ENCODE results near the gene NLRC3. TPM values are rescaled to one million over a fixed set of nuclear protein-coding genes. Genes with fewer than 3 reads are reported as not detected.
A peak's percentile ranks its signal among the peaks of the same experiment; 100 is the strongest.
"Not testable (repeated sequence)": the region's sequence is repeated elsewhere in the genome, so short reads cannot be mapped to it uniquely, and the experiment has no call there.

Gene NLRC3
- total and polyA plus RNA-seq, 10 donors: 8.6 to 34.0 (median 25.3) TPM

DNA sequence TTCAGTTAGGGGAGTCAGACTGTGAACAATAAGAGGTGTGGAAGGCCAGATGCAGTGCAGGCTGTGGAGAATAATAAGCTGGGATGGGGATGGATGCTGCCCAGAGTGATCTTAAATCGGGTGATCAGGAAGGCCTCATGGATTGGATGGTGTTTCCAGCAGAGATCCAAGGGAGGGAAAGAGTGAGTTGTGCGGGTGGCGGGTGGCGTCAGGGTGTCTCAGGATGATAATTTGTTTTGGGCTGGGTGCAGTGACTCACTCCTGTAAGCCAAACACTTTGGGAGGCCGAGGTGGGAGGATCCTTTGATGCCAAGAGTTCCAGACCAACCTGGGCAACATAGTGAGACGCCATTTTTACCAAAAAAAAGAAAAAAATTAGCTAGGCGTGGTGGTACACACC, 68.5 kb downstream of the NLRC3 start:
- H3K36me3 ChIP-seq: peaks cover 0 to 87% (median 46%) of the 10 kb centered on the region in 6 donors
- no peak for DNase-seq
- peak overlapping the region in 2 of 8 donors; percentile 34 to 56 for H3K27ac ChIP-seq
- intact Hi-C loops (cut with DNase I; ENCODE audit: low total_unique reads): loop anchor here (10.0 kb wide), 1 partner anchor 224 kb away; the partner anchor contains the start of gene ZNF263
- 94 to 98% (median 96%) methylated on average over 7 of the region's 7 CpGs for WGBS, 5 donors
- H3K4me1 ChIP-seq: peaks cover 0 to 25% (median 7%) of the 10 kb centered on the region in 6 donors
- no peak overlapping the region for H3K4me3 ChIP-seq
- no peaks in the 10 kb centered on the region for H3K27me3 ChIP-seq (replicated peaks in 1 of 7)
- TF ChIP-seq, protein P1, sequence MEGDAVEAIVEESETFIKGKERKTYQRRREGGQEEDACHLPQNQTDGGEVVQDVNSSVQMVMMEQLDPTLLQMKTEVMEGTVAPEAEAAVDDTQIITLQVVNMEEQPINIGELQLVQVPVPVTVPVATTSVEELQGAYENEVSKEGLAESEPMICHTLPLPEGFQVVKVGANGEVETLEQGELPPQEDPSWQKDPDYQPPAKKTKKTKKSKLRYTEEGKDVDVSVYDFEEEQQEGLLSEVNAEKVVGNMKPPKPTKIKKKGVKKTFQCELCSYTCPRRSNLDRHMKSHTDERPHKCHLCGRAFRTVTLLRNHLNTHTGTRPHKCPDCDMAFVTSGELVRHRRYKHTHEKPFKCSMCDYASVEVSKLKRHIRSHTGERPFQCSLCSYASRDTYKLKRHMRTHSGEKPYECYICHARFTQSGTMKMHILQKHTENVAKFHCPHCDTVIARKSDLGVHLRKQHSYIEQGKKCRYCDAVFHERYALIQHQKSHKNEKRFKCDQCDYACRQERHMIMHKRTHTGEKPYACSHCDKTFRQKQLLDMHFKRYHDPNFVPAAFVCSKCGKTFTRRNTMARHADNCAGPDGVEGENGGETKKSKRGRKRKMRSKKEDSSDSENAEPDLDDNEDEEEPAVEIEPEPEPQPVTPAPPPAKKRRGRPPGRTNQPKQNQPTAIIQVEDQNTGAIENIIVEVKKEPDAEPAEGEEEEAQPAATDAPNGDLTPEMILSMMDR (IDR thresholded peaks at IDR 0.05 in 8 of 11, conservative IDR thresholded peaks at IDR 0.05 in 3 of 11): no peak
- TF ChIP-seq POLR2A (IDR thresholded peaks at IDR 0.05): no peak
- TF ChIP-seq POLR2AphosphoS5 (IDR thresholded peaks at IDR 0.05): no peak
- H3K9me3 ChIP-seq: no peaks in the 10 kb centered on the region

DNA sequence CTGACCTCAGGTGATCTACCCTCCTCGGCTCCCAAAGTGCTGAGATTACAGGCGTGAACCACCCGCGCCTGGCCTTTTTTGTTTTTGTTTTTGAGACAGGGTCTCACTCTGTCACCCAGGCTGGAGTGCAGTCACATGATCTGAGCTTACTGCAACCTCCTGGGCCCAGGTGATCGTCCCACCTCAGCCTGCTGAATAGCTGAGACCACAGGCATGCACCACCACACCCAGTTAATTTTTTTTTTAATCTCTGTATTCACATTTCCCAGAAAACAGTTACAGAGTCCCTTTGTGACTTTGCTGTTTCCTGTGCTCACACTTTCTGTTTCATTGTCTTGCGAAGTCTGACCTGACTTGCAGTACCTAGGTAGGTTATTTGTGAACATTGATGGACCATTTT, 73.7 kb downstream of the NLRC3 start:
- intact Hi-C loops (cut with DNase I; ENCODE audit: low total_unique reads): loop anchor here (10.0 kb wide), 1 partner anchor 219 kb away; the partner anchor contains the start of gene ZNF263
- DNase-seq: peak; percentile 45
- H3K4me3 ChIP-seq: no peak overlapping the region
- no peaks in the 10 kb centered on the region for H3K9me3 ChIP-seq
- peaks cover 12 to 51% (median 42%) of the 10 kb centered on the region in 6 donors for H3K4me1 ChIP-seq
- WGBS, 5 donors: 49 to 71% (median 60%) methylated on average over 6 of the region's 6 CpGs
- no peaks in the 10 kb centered on the region for H3K27me3 ChIP-seq (replicated peaks in 1 of 7)
- H3K27ac ChIP-seq: peak overlapping the region in 7 of 8 donors; percentile 17 to 76 (median 51)
- TF ChIP-seq, protein P1 (IDR thresholded peaks at IDR 0.05 in 8 of 11, conservative IDR thresholded peaks at IDR 0.05 in 3 of 11): no peak
- no peak for TF ChIP-seq POLR2AphosphoS5 (IDR thresholded peaks at IDR 0.05)
- no peak for TF ChIP-seq POLR2A (IDR thresholded peaks at IDR 0.05)
- H3K36me3 ChIP-seq: peaks cover 0 to 35% (median 13%) of the 10 kb centered on the region in 6 donors

DNA sequence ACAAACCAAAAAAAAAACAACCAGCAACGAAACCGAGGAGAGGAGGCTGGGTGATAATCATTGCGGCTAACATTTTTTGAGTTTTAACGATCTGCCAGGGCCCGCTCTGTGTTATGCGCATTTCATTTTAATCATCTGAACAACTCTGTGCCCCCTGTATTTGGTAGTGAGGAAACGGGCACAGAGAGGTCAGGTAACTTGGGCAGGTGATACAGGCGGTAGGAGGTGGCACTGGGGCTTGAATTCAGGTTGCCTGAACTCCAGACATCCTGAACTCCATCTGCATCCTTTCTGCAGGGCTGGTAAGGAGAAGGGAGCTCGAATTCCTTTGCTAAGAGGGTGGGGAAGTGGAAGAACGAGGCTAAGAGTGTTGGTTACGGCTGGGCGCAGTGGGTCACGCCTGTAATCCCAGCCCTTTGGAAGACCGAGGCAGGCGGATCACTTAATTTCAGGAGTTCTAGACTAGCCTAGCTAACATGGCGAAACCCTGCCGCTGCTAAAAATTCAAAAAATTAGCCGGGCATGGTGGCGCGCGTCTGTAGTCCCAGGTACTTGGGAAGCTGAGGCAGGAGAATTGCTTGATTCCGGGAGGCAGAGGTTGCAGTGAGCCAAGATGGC, 75.3 kb downstream of the NLRC3 start:
- peaks cover 0 to 19% (median 6%) of the 10 kb centered on the region in 6 donors for H3K36me3 ChIP-seq
- H3K4me1 ChIP-seq: peaks cover 12 to 51% (median 42%) of the 10 kb centered on the region in 6 donors
- H3K27me3 ChIP-seq (replicated peaks in 1 of 7): no peaks in the 10 kb centered on the region
- peak overlapping the region in 2 of 8 donors; percentile 78 to 79 for H3K27ac ChIP-seq
- DNase-seq: peak; percentile 32
- TF ChIP-seq, protein P1 (IDR thresholded peaks at IDR 0.05 in 8 of 11, conservative IDR thresholded peaks at IDR 0.05 in 3 of 11): no peak
- no peak for TF ChIP-seq POLR2AphosphoS5 (IDR thresholded peaks at IDR 0.05)
- TF ChIP-seq POLR2A (IDR thresholded peaks at IDR 0.05): no peak
- H3K9me3 ChIP-seq: no peaks in the 10 kb centered on the region
- 78 to 84% (median 81%) methylated on average over 22 of the region's 22 CpGs for WGBS, 5 donors
- peak overlapping the region; percentile 70 to 99 (median 92) for H3K4me3 ChIP-seq
- intact Hi-C loops (cut with DNase I; ENCODE audit: low total_unique reads): loop anchor here (10.0 kb wide), 1 partner anchor 217 kb away; the partner anchor contains the start of gene ZNF263

DNA sequence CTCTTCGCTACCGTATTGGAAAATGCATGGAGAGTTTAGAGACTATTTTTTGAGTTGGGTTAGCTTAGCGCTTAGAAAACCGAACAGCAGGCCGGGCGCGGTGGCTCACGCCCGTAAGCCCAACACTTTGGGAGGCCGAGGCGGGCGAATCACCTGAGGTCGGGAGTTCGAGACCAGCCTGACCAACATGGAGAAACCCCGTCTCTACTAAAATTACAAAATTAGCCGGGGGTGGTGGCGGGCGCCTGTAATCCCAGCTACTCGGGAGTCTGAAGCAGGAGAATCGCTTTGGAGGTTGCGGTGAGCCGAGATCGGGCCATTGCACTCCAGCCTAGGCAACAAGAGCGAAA, 75.8 kb downstream of the NLRC3 start:
- not testable (repeated sequence) for H3K9me3 ChIP-seq; H3K27me3 ChIP-seq (replicated peaks in 1 of 7)
- Histone ChIP-seq H3K4me1 (peaks cover 12 to 51% (median 42%) of the 10 kb centered on the region in 6 donors), H3K36me3 (peaks cover 0 to 14% (median 6%) of the 10 kb centered on the region in 6 donors), H3K4me3 (peak overlapping the region; percentile 70 to 99 (median 92)), H3K27ac (peak overlapping the region in 7 of 8 donors; percentile 50 to 82 (median 76))
- intact Hi-C loops (cut with DNase I; ENCODE audit: low total_unique reads): loop anchor here (10.0 kb wide), 1 partner anchor 217 kb away; the partner anchor contains the start of gene ZNF263
- peak; percentile 63 for DNase-seq
- 15 to 19% (median 19%) methylated on average over 24 of the region's 24 CpGs for whole genome bisulfite sequencing, 5 donors
